Uterus (tissue), 4 donors: Measurements from ENCODE around the gene CRY1. TPM values are rescaled to one million over a fixed set of nuclear protein-coding genes. Genes with fewer than 3 reads are reported as not detected.

Experiments used
- DNase-seq, 2 donors: peaks; one replicate each; pipeline ENCODE4 v3.0.0-alpha.2; 2019 to 2020
- H3K27ac ChIP-seq, 2 donors: fragments of 200-600 bp; sonication (generic); 1 replicate in 1 of 2; 2 replicates in 1 of 2; pipeline ENCODE4 v1.5.1; 2016 to 2018
- H3K27me3 ChIP-seq, 2 donors: fragments of 200-600 bp; sonication (generic); one replicate each; pipeline ENCODE4 v1.5.1; 2018 to 2019; ENCODE audit warnings: control low read depth in 1 of 2
- H3K36me3 ChIP-seq, 2 donors: fragments of 200-600 bp; sonication (generic); one replicate each; pipeline ENCODE4 v1.5.1; 2019; ENCODE audit warnings: control low read depth in 1 of 2
- H3K4me1 ChIP-seq, 2 donors: fragments of 200-600 bp; sonication (generic); one replicate each; pipeline ENCODE4 v1.5.1; 2018 to 2019; ENCODE audit warnings: control low read depth in 1 of 2
- H3K4me3 ChIP-seq, 2 donors: fragments of 200-600 bp; sonication (generic); 1 replicate in 1 of 2; 2 replicates in 1 of 2; pipeline ENCODE4 v1.5.1; 2018 to 2019; ENCODE audit warnings: mild to moderate bottlenecking in 1 of 2
- H3K9me3 ChIP-seq, 2 donors: fragments of 200-600 bp; sonication (generic); one replicate each; pipeline ENCODE4 v1.5.1; 2019; ENCODE audit warnings: control low read depth in 1 of 2
- CTCF ChIP-seq, 4 experiments: fragments of 200-600 bp in 2 of 4; fragments of 450-650 bp in 2 of 4; sonication (generic) in 2 of 4; IDR thresholded peaks; one replicate each; pipeline ENCODE4 v1.5.1; 2016 to 2019; ENCODE audit warnings: antibody characterized with exemption in 4 of 4, mild to moderate bottlenecking in 2 of 4, moderate library complexity in 1 of 4
- POLR2A ChIP-seq, 2 donors: fragments of 450-650 bp; IDR thresholded peaks; one replicate each; pipeline ENCODE4 v1.6.1; 2016; ENCODE audit warnings: antibody characterized with exemption in 2 of 2, mild to moderate bottlenecking in 1 of 2, moderate library complexity in 1 of 2
- intact Hi-C: fragments of 100-400 bp; cut with DNase I; formaldehyde crosslinking; loops from one replicate; pipeline ENCODE4 v1.15.1; 2023; ENCODE audit warnings: low total_unique reads
- total RNA-seq, 4 donors: library from RNA; depleted of rRNA in 3 of 4; stranded (reverse); fragments of >200 nt in 3 of 4; gene quantifications; one replicate each; pipeline versions ENCODE4 v1.1.0 to v1.2.4, GENCODE V29; 2014 to 2023
- donor health status: DM: yes; HTN: yes; CAD: no.

CRY1 gene
- total RNA-seq, 4 donors from 2014 or later, result 8.2 to 66.5 (median 35.6) TPM

GRCh38 chr12:106947461-106947860, 145.9 kb downstream of the CRY1 start:
- no peak for DNase-seq

GRCh38 chr12:106945261-106945851, 148.0 kb downstream of the CRY1 start:
- TF ChIP-seq CTCF (IDR thresholded peaks at IDR 0.05) (no peak), POLR2A (IDR thresholded peaks at IDR 0.05) (no peak)
- DNase-seq, result no peak
- intact Hi-C loops, result no loop called here
- no peaks in the 10 kb centered on the region for H3K36me3 ChIP-seq
- H3K27ac ChIP-seq, result no peak overlapping the region
- no peaks in the 10 kb centered on the region for H3K9me3 ChIP-seq
- no peaks in the 10 kb centered on the region for H3K4me1 ChIP-seq
- H3K27me3 ChIP-seq, result no peaks in the 10 kb centered on the region
- H3K4me3 ChIP-seq, result no peak overlapping the region

More at GRCh38 chr12:106947461-106947860, 145.9 kb downstream of the CRY1 start:
- no peak for TF ChIP-seq POLR2A (IDR thresholded peaks at IDR 0.05)
- no peak for TF ChIP-seq CTCF (IDR thresholded peaks at IDR 0.05)
- Histone ChIP-seq H3K4me3 (no peak overlapping the region), H3K36me3 (no peaks in the 10 kb centered on the region), H3K9me3 (no peaks in the 10 kb centered on the region), H3K4me1 (no peaks in the 10 kb centered on the region), H3K27me3 (no peaks in the 10 kb centered on the region), H3K27ac (no peak overlapping the region)
- intact Hi-C loops, result no loop called here

- H3K27ac ChIP-seq, result no peak overlapping the region
- no peak for DNase-seq
- intact Hi-C loops, result no loop called here
- no peaks in the 10 kb centered on the region for H3K4me1 ChIP-seq
- TF ChIP-seq CTCF (IDR thresholded peaks at IDR 0.05) (no peak), POLR2A (IDR thresholded peaks at IDR 0.05) (no peak)
- H3K27me3 ChIP-seq, result no peaks in the 10 kb centered on the region
- H3K9me3 ChIP-seq, result no peaks in the 10 kb centered on the region
- no peaks in the 10 kb centered on the region for H3K36me3 ChIP-seq
- H3K4me3 ChIP-seq, result no peak overlapping the region
These were observed 150.6 kb downstream of the CRY1 start for GRCh38 chr12:106942775-106943174.

- H3K4me3 ChIP-seq, result no peak overlapping the region
- H3K27ac ChIP-seq, result no peak overlapping the region
- no peaks in the 10 kb centered on the region for H3K4me1 ChIP-seq
- TF ChIP-seq POLR2A (IDR thresholded peaks at IDR 0.05) (no peak), CTCF (IDR thresholded peaks at IDR 0.05) (no peak)
- no peaks in the 10 kb centered on the region for H3K36me3 ChIP-seq
- H3K9me3 ChIP-seq, result no peaks in the 10 kb centered on the region
- intact Hi-C loops, result no loop called here
- no peaks in the 10 kb centered on the region for H3K27me3 ChIP-seq
- DNase-seq, result no peak
These were observed 151.7 kb downstream of the CRY1 start for GRCh38 chr12:106941481-106942156.

Other genes starting within 250 kb of the CRY1 start
- 100 to 1,000 TPM in 1 of 4 donors, 10 to 100 TPM in 3; 35.9 to 157 (median 46.0) TPM for gene TMEM263, start 137.6 kb downstream of the CRY1 start, total RNA-seq
- gene MTERF2, start 106.4 kb downstream of the CRY1 start, total RNA-seq, result 10 to 100 TPM in 3 of 4 donors, 1 to 10 TPM in 1; 3.8 to 31.5 (median 18.6) TPM